GM23248 (cell line): Measurements from ENCODE around the gene RAB6B.

ENCODE experiments used
- EZH2 ChIP-seq: fragments of 200-600 bp; sonication (generic); IDR thresholded peaks from 2 replicates; pipeline ENCODE4 v1.6.1; 2018; ENCODE audit warnings: antibody characterized with exemption, mild to moderate bottlenecking; ENCODE audit not compliant: insufficient read depth, poor library complexity, severe bottlenecking
- EZH2phosphoT487 ChIP-seq: fragments of 200-600 bp; sonication (generic); IDR thresholded peaks from 2 replicates; pipeline ENCODE4 v1.6.1; 2018; ENCODE audit warnings: antibody characterized with exemption, moderate library complexity, mild to moderate bottlenecking, low read depth; ENCODE audit not compliant: insufficient read depth

GRCh38 chr3:133928903-133929607 lies 33.4 kb upstream of the RAB6B start:
- TF ChIP-seq EZH2 (no peak), EZH2phosphoT487 (no peak)
